CD4-positive, alpha-beta T cell treated with Interleukin-2 at 100 ng/mL for 4 hours (primary cell): Measurements from ENCODE around the gene HTR2A.

Source experiments
- DNase-seq: peaks from one replicate; pipeline ENCODE4 v3.0.0-alpha.2; 2020; ENCODE audit warnings: low spot score

HTR2A gene

GRCh38 chr13:46896341-46897137, at the start of gene HTR2A:
TSS of gene HTR2A (minus strand) at chr13:46897053. CDS start at chr13:46895906, 1,147 bp downstream.
- no peak for DNase-seq

DNA sequence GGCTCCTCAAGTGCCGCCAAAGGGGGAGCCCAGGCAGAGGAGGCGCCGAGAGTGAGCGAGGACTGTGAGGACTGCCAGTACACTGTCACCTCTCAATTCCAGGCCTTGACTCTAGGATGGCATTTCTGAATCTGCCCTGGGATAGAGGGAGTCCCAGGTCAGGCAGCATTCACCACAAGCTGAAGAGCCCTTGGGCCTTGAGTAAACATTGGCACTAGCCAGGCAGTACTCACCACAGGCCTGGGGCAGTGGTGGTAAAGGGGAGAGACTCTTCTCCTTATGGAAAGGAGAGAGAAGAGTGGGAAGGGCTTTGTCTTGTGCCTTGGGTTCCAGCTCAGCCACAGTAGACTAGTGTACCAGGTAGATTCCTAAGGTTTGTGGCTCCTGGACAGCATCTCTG, 39.7 kb upstream of the HTR2A start:
- DNase-seq: no peak

DNA sequence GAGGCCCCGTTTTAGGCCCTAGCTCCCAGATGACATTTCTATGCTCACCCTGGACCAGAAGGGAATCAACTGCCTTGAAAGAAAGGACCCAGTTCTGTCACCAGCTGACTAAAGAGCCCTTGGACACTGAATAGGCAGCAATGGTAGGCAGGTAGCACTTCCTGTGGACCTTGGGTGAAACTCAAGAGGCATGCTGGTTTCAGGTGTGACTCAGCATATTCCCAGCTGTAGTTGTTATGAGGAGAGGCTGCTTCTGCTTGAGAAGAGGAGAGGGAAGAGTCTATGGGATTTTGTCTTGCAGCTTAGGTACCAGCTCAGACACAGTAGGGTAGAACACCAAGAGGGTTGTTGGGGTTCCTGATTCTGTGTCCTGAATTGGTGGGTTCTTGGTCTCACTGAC, 37.9 kb upstream of the HTR2A start:
- DNase-seq: no peak

- DNase-seq: no peak
These were observed 30.2 kb upstream of the HTR2A start for GRCh38 chr13:46926916-46927590.

DNA sequence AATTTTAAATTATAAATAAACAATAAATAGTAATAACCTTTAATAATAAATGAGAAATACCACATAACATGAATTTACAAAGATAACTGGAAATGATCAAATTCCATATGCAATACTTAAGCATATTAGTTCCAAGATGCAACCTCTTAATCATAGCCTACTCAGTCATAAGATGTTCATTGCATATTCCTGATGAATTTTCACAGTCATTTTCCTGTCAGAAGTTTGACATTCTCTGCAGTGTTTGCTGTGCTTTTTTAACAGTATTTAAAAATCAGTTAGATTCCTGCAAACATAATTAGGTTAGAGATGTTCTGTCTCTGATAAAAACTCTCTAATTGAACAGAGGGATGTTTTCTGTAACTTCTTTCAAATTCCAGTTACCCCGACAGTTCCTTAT, 28.6 kb upstream of the HTR2A start:
- no peak for DNase-seq

- no peak for DNase-seq
These were observed 17.5 kb upstream of the HTR2A start for GRCh38 chr13:46914341-46914740.

GRCh38 chr13:46913757-46914156, 16.9 kb upstream of the HTR2A start:
- no peak for DNase-seq

DNA sequence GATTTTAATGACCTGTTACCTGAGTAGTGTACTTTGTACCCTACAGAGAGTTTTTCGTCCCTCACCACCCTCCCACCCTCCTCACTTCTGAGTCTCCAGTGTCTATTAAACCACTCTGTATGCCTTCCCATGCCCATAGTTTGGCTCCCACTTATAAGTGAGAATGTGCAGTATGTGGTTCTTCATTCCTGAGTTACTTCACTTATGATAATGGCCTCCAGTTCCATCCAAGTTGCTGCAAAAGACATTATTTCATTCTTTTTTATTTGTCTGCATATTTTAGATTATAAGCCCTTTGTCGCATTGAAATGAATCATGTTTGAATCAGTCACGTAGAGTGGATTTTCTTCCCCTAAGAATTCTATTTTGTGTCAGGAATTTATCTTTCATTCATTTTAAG, 12.2 kb upstream of the HTR2A start:
- DNase-seq: no peak

DNA sequence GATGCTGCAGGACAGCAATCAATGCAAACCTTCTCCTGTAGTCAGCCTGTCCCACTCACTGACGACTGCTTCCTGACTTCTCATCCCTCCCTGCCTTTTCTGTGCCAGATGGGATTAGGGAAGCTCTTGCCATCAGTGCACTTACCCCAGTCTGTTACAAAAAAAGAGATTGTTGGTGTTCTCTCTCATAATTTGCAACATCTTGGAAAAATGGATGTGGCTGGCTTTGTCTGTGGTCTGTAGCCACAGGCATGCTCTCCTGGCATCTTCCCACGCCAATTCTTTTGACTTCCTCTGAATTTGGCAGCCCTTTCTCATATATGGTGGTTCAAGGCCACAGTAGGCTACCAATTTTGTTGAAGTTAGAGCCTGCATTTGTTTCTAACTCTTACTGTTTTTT, 11.6 kb upstream of the HTR2A start:
- no peak for DNase-seq

GRCh38 chr13:46906405-46906804, 9.6 kb upstream of the HTR2A start:
- DNase-seq: no peak

DNA sequence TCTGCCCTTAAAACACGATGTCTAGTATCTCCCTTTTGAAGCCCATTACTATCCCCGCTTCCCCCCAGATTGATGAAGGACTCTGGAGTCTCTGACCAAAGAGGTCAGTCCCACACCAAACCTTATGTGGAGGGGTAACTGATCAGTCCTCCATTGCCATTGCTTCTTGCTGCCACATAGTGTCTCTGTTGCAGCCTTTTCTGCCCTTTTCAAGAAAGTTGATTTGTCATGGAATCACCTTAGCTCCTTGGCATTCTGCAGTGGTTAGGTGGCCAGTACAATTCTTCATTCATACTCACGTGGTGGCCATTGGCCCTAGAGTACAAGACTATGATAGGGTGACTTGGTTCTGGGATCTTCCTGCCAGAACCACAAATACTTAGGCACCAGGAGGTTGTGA, 8.4 kb upstream of the HTR2A start:
- no peak for DNase-seq

- DNase-seq: no peak
These were observed 6.9 kb upstream of the HTR2A start for GRCh38 chr13:46903748-46904147.

GRCh38 chr13:46901721-46902120, 4.9 kb upstream of the HTR2A start:
- no peak for DNase-seq

DNA sequence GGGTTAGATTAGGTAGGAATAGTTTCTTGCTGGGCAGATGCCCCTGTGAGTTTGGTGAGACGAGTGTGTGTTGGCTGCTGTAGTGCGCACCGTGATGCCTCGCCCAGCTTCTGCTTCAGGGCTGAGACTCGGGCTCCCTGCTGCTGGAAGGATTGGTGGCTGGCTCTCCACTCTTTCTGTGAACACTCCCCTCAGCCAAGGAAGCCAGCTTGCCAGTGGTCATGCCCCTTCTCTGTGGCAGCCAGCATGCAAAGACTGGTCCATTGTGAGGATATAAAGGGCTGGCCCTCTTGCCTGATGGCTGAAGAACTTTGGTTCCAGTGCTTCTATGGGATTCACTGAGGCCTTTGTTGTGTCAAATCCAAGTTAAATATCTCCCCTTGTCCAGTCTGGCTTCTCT, 2.9 kb upstream of the HTR2A start:
- no peak for DNase-seq

- DNase-seq: no peak
These were observed 1.5 kb downstream of the HTR2A start for GRCh38 chr13:46895381-46895780.

DNA sequence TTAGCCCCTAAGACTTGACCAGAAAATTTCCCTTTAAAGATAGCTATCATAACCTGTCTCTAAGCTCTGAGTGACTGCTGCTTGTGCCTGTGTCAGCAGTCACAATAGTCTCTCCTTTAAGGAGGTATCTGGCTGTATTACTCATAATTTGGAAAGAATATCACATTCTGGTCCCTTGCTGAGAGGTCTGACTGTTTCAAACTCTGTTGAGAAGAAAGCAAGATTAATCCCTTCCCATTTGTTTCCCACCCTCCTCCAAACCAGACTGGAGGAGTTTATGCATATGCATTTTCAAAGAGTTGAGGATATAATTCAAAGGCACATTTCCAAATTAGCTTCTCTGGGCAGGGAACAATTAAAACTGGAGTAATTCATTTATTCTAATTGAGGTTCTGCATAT, 2.3 kb downstream of the HTR2A start:
- no peak for DNase-seq

DNA sequence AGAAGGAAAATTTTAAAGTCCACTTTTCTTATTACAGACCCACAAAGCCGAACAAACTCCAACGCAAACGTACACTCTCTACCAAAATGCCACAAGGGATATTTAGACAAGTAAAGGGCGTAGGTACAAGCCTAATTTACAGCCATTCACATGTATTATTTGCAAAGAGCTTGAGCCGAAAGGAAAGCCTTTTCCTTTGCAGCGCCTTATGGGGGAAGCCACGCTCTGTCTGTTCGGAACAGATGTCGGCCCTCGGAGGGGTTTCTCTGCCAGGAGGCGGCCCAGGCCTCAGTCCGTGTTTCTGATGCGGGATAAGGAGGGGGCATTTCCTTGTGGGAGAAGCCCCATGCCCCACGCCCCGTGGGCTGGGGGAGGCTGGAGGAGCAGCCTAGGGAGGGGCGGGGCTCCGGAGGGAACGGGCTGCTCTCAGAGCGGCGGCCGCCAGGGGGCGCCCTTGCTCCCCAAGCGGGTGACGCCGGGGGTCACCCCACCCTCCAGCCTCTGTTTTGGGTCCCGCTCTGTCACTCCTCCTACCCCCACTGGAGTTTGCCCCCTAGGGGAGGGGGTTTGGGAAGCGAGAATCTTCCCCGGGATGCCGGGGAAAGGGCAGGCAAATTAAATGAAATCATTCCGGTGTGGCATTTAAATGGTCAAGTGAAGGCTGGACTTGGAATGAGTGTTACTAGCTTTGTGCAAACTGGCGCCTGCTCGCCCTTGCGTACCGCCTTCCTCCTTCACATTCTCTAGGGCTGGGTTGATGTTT, 2.9 kb downstream of the HTR2A start:
- DNase-seq: peak; percentile 35

GRCh38 chr13:46893221-46893740, 3.6 kb downstream of the HTR2A start:
- no peak for DNase-seq

GRCh38 chr13:46885018-46885417, 11.8 kb downstream of the HTR2A start:
- no peak for DNase-seq

- no peak for DNase-seq
These were observed 12.3 kb downstream of the HTR2A start for GRCh38 chr13:46884531-46884930.

DNA sequence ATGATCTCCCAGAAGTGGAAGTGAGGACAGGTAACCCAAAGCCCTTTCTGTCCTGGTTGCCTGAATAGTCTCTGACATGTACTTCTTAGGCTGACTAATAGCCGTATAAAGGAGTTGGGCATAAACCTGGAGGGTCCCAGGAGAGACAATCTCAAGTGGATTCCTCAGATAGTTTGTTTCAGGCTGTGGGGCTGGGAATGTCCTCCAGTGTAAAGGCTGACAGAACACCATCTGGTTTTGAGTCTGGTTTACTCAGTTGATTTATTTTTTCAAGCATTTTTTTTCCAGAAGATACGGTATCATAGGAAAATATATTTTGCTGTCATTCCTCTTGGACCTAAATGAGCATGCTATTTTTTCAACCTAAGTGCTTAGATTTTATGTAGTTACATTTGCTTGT, 15.2 kb downstream of the HTR2A start:
- DNase-seq: no peak

DNA sequence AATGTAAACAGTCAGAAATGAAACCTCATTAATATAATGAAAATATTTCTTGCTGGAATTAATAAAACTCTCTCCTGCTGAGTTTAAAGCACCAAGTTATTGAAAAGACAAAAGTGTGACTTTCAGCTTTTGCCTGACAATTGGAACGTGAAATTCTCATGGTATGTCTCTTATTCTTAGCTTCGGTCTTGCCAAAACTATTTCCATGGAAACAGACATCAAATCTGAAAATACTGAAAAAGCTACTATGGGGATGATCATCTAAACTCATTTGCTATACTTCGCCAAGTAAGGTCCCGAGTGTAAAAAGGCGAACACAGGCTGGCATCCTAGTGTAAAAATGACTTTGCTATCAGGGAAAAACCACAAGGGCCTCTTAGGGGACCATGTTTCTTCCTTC, 22.8 kb downstream of the HTR2A start:
- DNase-seq: no peak

DNA sequence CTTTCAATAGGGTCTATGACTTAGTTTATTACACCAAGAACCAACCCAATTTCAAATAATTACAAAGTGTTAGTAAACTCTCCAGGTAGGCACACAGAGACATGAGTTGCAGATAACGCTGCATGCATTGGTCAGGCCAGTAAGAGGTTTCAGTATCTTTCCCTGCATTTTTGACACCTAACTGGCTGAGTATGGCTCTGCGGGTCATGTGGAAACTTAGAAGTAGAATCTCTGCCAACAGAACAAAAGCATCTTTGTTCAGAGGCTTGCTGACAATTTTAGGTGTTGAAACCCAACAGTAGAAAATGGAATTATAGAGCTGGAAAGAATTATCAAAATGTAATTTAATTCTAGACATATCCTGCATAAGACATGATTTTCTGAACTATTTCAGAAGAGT, 25.3 kb downstream of the HTR2A start:
- no peak for DNase-seq
